Vein endothelial cell (primary cell): Measurements from ENCODE around the gene SLC1A6. TPM values are rescaled to one million over a fixed set of nuclear protein-coding genes. Genes with fewer than 3 reads are reported as not detected.

ENCODE experiments used
- total RNA-seq: library from RNA; depleted of rRNA; stranded (reverse); fragments of >200 nt; gene quantifications from 2 replicates; pipeline ENCODE4 v1.2.3, GENCODE V29; 2012

The SLC1A6 gene
- total RNA-seq, result not detected in 2 replicates

GRCh38 chr19:14979476-14980255 is at the start of gene SLC1A6:
Gene SLC1A6, minus strand, starts transcription at chr19:14979864. Its CDS starts 6,954 bp downstream, at chr19:14972910.

GRCh38 chr19:14941189-14941588 is 38.5 kb downstream of the SLC1A6 start, which contains the start of gene OR7C2:
Gene OR7C2, plus strand, starts transcription at chr19:14941489. Its CDS starts 0 bp downstream, at chr19:14941489.

Other genes starting within 250 kb of the SLC1A6 start
- gene ADGRE2, start 201.3 kb downstream of the SLC1A6 start, total RNA-seq, result not detected in 2 replicates
- gene OR7A5, start 144.7 kb downstream of the SLC1A6 start, total RNA-seq, result not detected in 2 replicates
- gene OR7C1, start 144.7 kb downstream of the SLC1A6 start, total RNA-seq, result not detected in 2 replicates
- not detected in 2 replicates for gene OR7A10, start 130.9 kb downstream of the SLC1A6 start, total RNA-seq
- not detected in 2 replicates for gene OR7A17, start 93.7 kb downstream of the SLC1A6 start, total RNA-seq
- not detected in 2 replicates for gene OR7C2, start 38.4 kb downstream of the SLC1A6 start, total RNA-seq
- not detected in 2 replicates for gene CASP14, start 69.6 kb upstream of the SLC1A6 start, total RNA-seq
- not detected in 2 replicates for gene OR1I1, start 102.3 kb upstream of the SLC1A6 start, total RNA-seq
- 24.4 and 25.8 TPM in 2 replicates for gene SYDE1, start 127.5 kb upstream of the SLC1A6 start, total RNA-seq
- 1.9 and 2.0 TPM in 2 replicates for gene NOTCH3, start 221.1 kb upstream of the SLC1A6 start, total RNA-seq